Naive thymus-derived CD4-positive, alpha-beta T cell (primary cell): ENCODE results near the gene HP1BP3. TPM values are rescaled to one million over a fixed set of nuclear protein-coding genes. Genes with fewer than 3 reads are reported as not detected.

ENCODE experiments used
- ATAC-seq: fragments of 150-1000 bp; cut with Tn5 transposase; 2 replicates; pipeline ENCODE4 v1.10.0; 2021; ENCODE audit warnings: mild to moderate bottlenecking, moderate library complexity
- CTCF ChIA-PET: fragments of 350-600 bp; sonication (Branson Sonifier 250); formaldehyde crosslinking; loops from one replicate; lab custom pipeline; 2021; ENCODE audit warnings: antibody characterized with exemption; lab: Charles Lee
- POLR2A ChIA-PET: fragments of 350-600 bp; sonication (Branson Sonifier 250); formaldehyde crosslinking; loops from one replicate; lab custom pipeline; 2021; ENCODE audit warnings: antibody characterized with exemption, inconsistent platforms; lab: Charles Lee
- DNase-seq, 9 donors: peaks; one replicate each; pipeline versions ENCODE4 v3.0.0 to v3.0.0-alpha.2; 2020 to 2022; ENCODE audit warnings: mixed read lengths in 1 of 9
- H3K27ac ChIP-seq: one replicate; pipeline ENCODE4 v1.7.0; 2013; ENCODE audit warnings: mild to moderate bottlenecking, low read depth, low read length, moderate library complexity
- H3K27me3 ChIP-seq, 2 donors: one replicate each; pipeline ENCODE4 v1.7.0; 2013; ENCODE audit warnings: low read length in 2 of 2, mild to moderate bottlenecking in 2 of 2, moderate library complexity in 2 of 2; ENCODE audit not compliant: control insufficient read depth in 2 of 2, insufficient read depth in 2 of 2
- H3K36me3 ChIP-seq, 3 experiments: 1 replicate in 2 of 3; 2 replicates in 1 of 3; pipeline ENCODE4 v1.7.0; 2013; ENCODE audit warnings: low read length in 3 of 3, mild to moderate bottlenecking in 3 of 3, moderate library complexity in 1 of 3; ENCODE audit not compliant: insufficient read depth in 3 of 3, control insufficient read depth in 2 of 3
- H3K4me1 ChIP-seq, 2 donors: one replicate each; pipeline ENCODE4 v1.7.0; 2013; ENCODE audit warnings: low read length in 2 of 2, mild to moderate bottlenecking in 2 of 2, moderate library complexity in 1 of 2; ENCODE audit not compliant: control insufficient read depth in 2 of 2, insufficient read depth in 2 of 2
- H3K4me3 ChIP-seq: 2 replicates; pipeline ENCODE4 v1.7.0; 2013; ENCODE audit warnings: mild to moderate bottlenecking, low read length
- H3K9me3 ChIP-seq, 3 experiments: 1 replicate in 2 of 3; 2 replicates in 1 of 3; pipeline ENCODE4 v1.7.0; 2013; ENCODE audit warnings: low read length in 3 of 3; ENCODE audit not compliant: control insufficient read depth in 2 of 3
- H3K27ac Mint-ChIP-seq, 9 donors: one replicate each; pipeline ENCODE4 v1.8.0; 2020 to 2022; ENCODE audit warnings: mixed read lengths in 9 of 9, mild to moderate bottlenecking in 8 of 9, moderate library complexity in 5 of 9, inconsistent platforms in 2 of 9
- H3K27me3 Mint-ChIP-seq, 5 donors: one replicate each; pipeline ENCODE4 v1.8.0; 2021 to 2022; ENCODE audit warnings: mixed read lengths in 5 of 5, mild to moderate bottlenecking in 1 of 5
- H3K36me3 Mint-ChIP-seq, 5 donors: one replicate each; pipeline ENCODE4 v1.8.0; 2020 to 2022; ENCODE audit warnings: mixed read lengths in 5 of 5, mild to moderate bottlenecking in 3 of 5, inconsistent platforms in 1 of 5
- H3K4me1 Mint-ChIP-seq, 7 donors: one replicate each; pipeline ENCODE4 v1.8.0; 2020 to 2022; ENCODE audit warnings: mixed read lengths in 7 of 7, mild to moderate bottlenecking in 3 of 7, inconsistent platforms in 1 of 7
- H3K4me3 Mint-ChIP-seq, 10 donors: one replicate each; pipeline ENCODE4 v1.8.0; 2020 to 2022; ENCODE audit warnings: mild to moderate bottlenecking in 10 of 10, mixed read lengths in 10 of 10, moderate library complexity in 6 of 10, inconsistent platforms in 2 of 10
- H3K9me3 Mint-ChIP-seq, 11 donors: one replicate each; pipeline ENCODE4 v1.8.0; 2020 to 2022; ENCODE audit warnings: mixed read lengths in 11 of 11, mild to moderate bottlenecking in 4 of 11, inconsistent platforms in 1 of 11, moderate library complexity in 1 of 11
- intact Hi-C, 2 donors: fragments of 100-400 bp; cut with micrococcal nuclease; formaldehyde crosslinking; loops; one replicate each; pipeline ENCODE4 v1.15.1; 2023
- polyA plus RNA-seq, 2 donors: library from polyadenylated mRNA; unstranded; fragments of 300-500 nt; fragmentation: Illumina TruSeq; gene quantifications; one replicate each; pipeline ENCODE4 v1.2.3, GENCODE V29; 2021
- total RNA-seq, 6 experiments: library from RNA in 5 of 6; stranded (reverse) in 5 of 6; gene quantifications; 1 replicate in 5 of 6; 2 replicates in 1 of 6; pipeline ENCODE4 v1.2.3 and lab custom pipeline; 2021 to 2026

The HP1BP3 gene
- total and polyA plus RNA-seq, 7 experiments from 2014 or later: 234 to 417 (median 288) TPM

GRCh38 chr1:20704390-20705202, 82.5 kb downstream of the HP1BP3 start:
- Histone ChIP-seq H3K27ac (no peak overlapping the region), H3K4me3 (no peak overlapping the region), H3K9me3 (no peaks in the 10 kb centered on the region), H3K4me1 (no peaks in the 10 kb centered on the region), H3K27me3 (no peaks in the 10 kb centered on the region), H3K36me3 (no peaks in the 10 kb centered on the region)
- Mint-ChIP-seq H3K36me3 (no peaks in the 10 kb centered on the region), H3K4me3 (no peak overlapping the region), H3K27ac (no peak overlapping the region), H3K27me3 (peaks cover 0 to 5% (median 0%) of the 10 kb centered on the region in 5 donors), H3K4me1 (no peaks in the 10 kb centered on the region), H3K9me3 (no peaks in the 10 kb centered on the region)
- ATAC-seq (no peak), DNase-seq (no peak)
- POLR2A ChIA-PET: no interaction called here
- CTCF ChIA-PET: no interaction called here
- intact Hi-C loops: no loop called here

GRCh38 chr1:20703124-20703756, 83.9 kb downstream of the HP1BP3 start:
- no peaks in the 10 kb centered on the region for H3K9me3 ChIP-seq
- no peaks in the 10 kb centered on the region for H3K4me1 ChIP-seq
- intact Hi-C loops: no loop called here
- Mint-ChIP-seq H3K4me1 (no peaks in the 10 kb centered on the region), H3K27ac (no peak overlapping the region), H3K4me3 (no peak overlapping the region), H3K36me3 (no peaks in the 10 kb centered on the region), H3K27me3 (peaks cover 0 to 3% (median 0%) of the 10 kb centered on the region in 5 donors), H3K9me3 (no peaks in the 10 kb centered on the region)
- H3K27ac ChIP-seq: no peak overlapping the region
- CTCF ChIA-PET: no interaction called here
- no peaks in the 10 kb centered on the region for H3K27me3 ChIP-seq
- DNase-seq: no peak
- no peak for ATAC-seq
- POLR2A ChIA-PET: no interaction called here
- no peak overlapping the region for H3K4me3 ChIP-seq
- H3K36me3 ChIP-seq: no peaks in the 10 kb centered on the region

- Histone ChIP-seq H3K4me3 (no peak overlapping the region), H3K36me3 (no peaks in the 10 kb centered on the region), H3K27ac (no peak overlapping the region), H3K9me3 (no peaks in the 10 kb centered on the region), H3K4me1 (no peaks in the 10 kb centered on the region), H3K27me3 (no peaks in the 10 kb centered on the region)
- no peak for ATAC-seq
- ChIA-PET POLR2A (no interaction called here), CTCF (no interaction called here)
- no peak overlapping the region for H3K4me3 Mint-ChIP-seq
- no peaks in the 10 kb centered on the region for H3K36me3 Mint-ChIP-seq
- H3K9me3 Mint-ChIP-seq: no peaks in the 10 kb centered on the region
- H3K27ac Mint-ChIP-seq: no peak overlapping the region
- peaks cover 0 to 3% (median 0%) of the 10 kb centered on the region in 5 donors for H3K27me3 Mint-ChIP-seq
- H3K4me1 Mint-ChIP-seq: no peaks in the 10 kb centered on the region
- no peak for DNase-seq
- intact Hi-C loops: no loop called here
Observed at GRCh38 chr1:20702416-20702815, 84.7 kb downstream of the HP1BP3 start.

GRCh38 chr1:20701847-20702246, 85.3 kb downstream of the HP1BP3 start:
- no peaks in the 10 kb centered on the region for H3K4me1 ChIP-seq
- H3K27me3 Mint-ChIP-seq: peaks cover 0 to 2% (median 0%) of the 10 kb centered on the region in 5 donors
- no peaks in the 10 kb centered on the region for H3K4me1 Mint-ChIP-seq
- H3K27me3 ChIP-seq: no peaks in the 10 kb centered on the region
- H3K9me3 ChIP-seq: no peaks in the 10 kb centered on the region
- H3K27ac ChIP-seq: no peak overlapping the region
- no peak overlapping the region for H3K4me3 ChIP-seq
- no peak overlapping the region for H3K4me3 Mint-ChIP-seq
- POLR2A ChIA-PET: no interaction called here
- intact Hi-C loops: no loop called here
- no peaks in the 10 kb centered on the region for H3K36me3 Mint-ChIP-seq
- no peaks in the 10 kb centered on the region for H3K9me3 Mint-ChIP-seq
- no peaks in the 10 kb centered on the region for H3K36me3 ChIP-seq
- no peak for DNase-seq
- CTCF ChIA-PET: no interaction called here
- H3K27ac Mint-ChIP-seq: no peak overlapping the region
- ATAC-seq: no peak

- intact Hi-C loops: no loop called here
- Histone ChIP-seq H3K27me3 (no peaks in the 10 kb centered on the region), H3K4me1 (no peaks in the 10 kb centered on the region), H3K9me3 (no peaks in the 10 kb centered on the region), H3K4me3 (no peak overlapping the region), H3K36me3 (no peaks in the 10 kb centered on the region), H3K27ac (no peak overlapping the region)
- H3K4me3 Mint-ChIP-seq: no peak overlapping the region
- ATAC-seq (no peak), DNase-seq (no peak)
- ChIA-PET CTCF (interaction anchor here (0.6 kb wide), 1 partner anchor 788 kb away, joined by 3 read pairs; no protein-coding TSS in a partner anchor), POLR2A (no interaction called here)
- peak overlapping the region in 1 of 9 donors; percentile 50 for H3K27ac Mint-ChIP-seq
- no peaks in the 10 kb centered on the region for H3K9me3 Mint-ChIP-seq
- H3K4me1 Mint-ChIP-seq: peaks cover 0 to 1% (median under 1%) of the 10 kb centered on the region in 7 donors
- peaks cover 0 to 2% (median 0%) of the 10 kb centered on the region in 5 donors for H3K27me3 Mint-ChIP-seq
- no peaks in the 10 kb centered on the region for H3K36me3 Mint-ChIP-seq
Observed at GRCh38 chr1:20701446-20701845, 85.7 kb downstream of the HP1BP3 start.

GRCh38 chr1:20700636-20701215, 86.4 kb downstream of the HP1BP3 start:
- Histone ChIP-seq H3K27ac (no peak overlapping the region), H3K27me3 (no peaks in the 10 kb centered on the region), H3K4me3 (no peak overlapping the region), H3K9me3 (no peaks in the 10 kb centered on the region), H3K4me1 (peaks cover 0 to 5% of the 10 kb centered on the region in 2 donors), H3K36me3 (no peaks in the 10 kb centered on the region)
- Mint-ChIP-seq H3K27me3 (peaks cover 0 to 3% (median 0%) of the 10 kb centered on the region in 5 donors), H3K36me3 (no peaks in the 10 kb centered on the region), H3K9me3 (no peaks in the 10 kb centered on the region), H3K4me1 (peaks cover 3 to 8% (median 4%) of the 10 kb centered on the region in 7 donors), H3K4me3 (no peak overlapping the region), H3K27ac (peak overlapping the region in 1 of 9 donors; percentile 50)
- POLR2A ChIA-PET: no interaction called here
- CTCF ChIA-PET: interaction anchor here (0.6 kb wide), 1 partner anchor 788 kb away, joined by 3 read pairs; no protein-coding TSS in a partner anchor
- DNase-seq: no peak
- no peak for ATAC-seq
- intact Hi-C loops: no loop called here
